ENCODE data around the gene CIDEA.

The CIDEA gene

GRCh38 chr18:12276736-12277554 is 22.8 kb downstream of the CIDEA start:
- no peak for DNase-seq

- no peak for DNase-seq
Observed at GRCh38 chr18:12278215-12278671, 24.1 kb downstream of the CIDEA start.

GRCh38 chr18:12278741-12279682 is 24.9 kb downstream of the CIDEA start:
- DNase-seq = peak; percentile 83

- no peak for DNase-seq
Observed at GRCh38 chr18:12279781-12280531, 25.8 kb downstream of the CIDEA start.

GRCh38 chr18:12281861-12282260 is 27.7 kb downstream of the CIDEA start:
- no peak for DNase-seq

GRCh38 chr18:12282442-12283039 is 28.4 kb downstream of the CIDEA start:
- no peak for DNase-seq

- no peak for DNase-seq
Observed at GRCh38 chr18:12283256-12283655, 29.1 kb downstream of the CIDEA start.

- no peak for DNase-seq
Observed at GRCh38 chr18:12283666-12284065, 29.5 kb downstream of the CIDEA start.

GRCh38 chr18:12287131-12287681 is 33.0 kb downstream of the CIDEA start:
- DNase-seq = peak; percentile 69

- peak; percentile 74 for DNase-seq
Observed at GRCh38 chr18:12287684-12288402, 33.7 kb downstream of the CIDEA start.

- no peak for DNase-seq
Observed at GRCh38 chr18:12288403-12288755, 34.2 kb downstream of the CIDEA start.

- DNase-seq = no peak
Observed at GRCh38 chr18:12290086-12290485, 35.9 kb downstream of the CIDEA start.

- DNase-seq = no peak
Observed at GRCh38 chr18:12291161-12291560, 37.0 kb downstream of the CIDEA start.

GRCh38 chr18:12291690-12292089 is 37.5 kb downstream of the CIDEA start:
- DNase-seq = no peak

- DNase-seq = no peak
Observed at GRCh38 chr18:12293831-12294230, 39.7 kb downstream of the CIDEA start.

GRCh38 chr18:12295389-12296086 is 41.4 kb downstream of the CIDEA start:
- DNase-seq = no peak

- no peak for DNase-seq
Observed at GRCh38 chr18:12296087-12296403, 41.9 kb downstream of the CIDEA start.

GRCh38 chr18:12296457-12296856 is 42.3 kb downstream of the CIDEA start:
- no peak for DNase-seq

- no peak for DNase-seq
Observed at GRCh38 chr18:12299862-12300261, 45.7 kb downstream of the CIDEA start.

- DNase-seq = no peak
Observed at GRCh38 chr18:12301263-12302005, 47.3 kb downstream of the CIDEA start.
